GM12878 (cell line): ENCODE measurements around the gene FGFR1OP2. TPM values are rescaled to one million over a fixed set of nuclear protein-coding genes. Genes with fewer than 3 reads are reported as not detected.

Experiments used
- CBFB ChIP-seq: IDR thresholded peaks from 2 replicates; pipeline ENCODE4 v1.6.1; 2016; ENCODE audit warnings: antibody characterized with exemption, low read depth
- CEBPB ChIP-seq, 2 experiments: fragments of 150-350 bp in 1 of 2; IDR thresholded peaks; 2 replicates each; pipeline ENCODE4 v1.6.1; 2012 to 2014; ENCODE audit warnings: low read depth in 2 of 2, low read length in 2 of 2, borderline replicate concordance in 1 of 2, inconsistent platforms in 1 of 2
- CHD4 ChIP-seq: fragments of 200-600 bp; sonication (generic); IDR thresholded peaks from 2 replicates; pipeline ENCODE4 v1.6.1; 2016; ENCODE audit warnings: mild to moderate bottlenecking
- EGR1 ChIP-seq, 2 experiments: IDR thresholded peaks; 1 replicate in 1 of 2; 2 replicates in 1 of 2; pipeline ENCODE4 v1.6.1; 2011 to 2012; ENCODE audit warnings: low read depth in 2 of 2, low read length in 2 of 2, borderline replicate concordance in 1 of 2, mild to moderate bottlenecking in 1 of 2, moderate library complexity in 1 of 2
- FOS ChIP-seq: IDR thresholded peaks from 3 replicates; pipeline ENCODE4 v1.6.1; 2011; ENCODE audit warnings: borderline replicate concordance; ENCODE audit not compliant: insufficient read length; ENCODE audit errors: extremely low read depth
- FOXK2 ChIP-seq: fragments of 450-650 bp; IDR thresholded peaks from 2 replicates; pipeline ENCODE4 v1.6.1; 2017; ENCODE audit warnings: mild to moderate bottlenecking, moderate library complexity
- FOXM1 ChIP-seq: IDR thresholded peaks from 2 replicates; pipeline ENCODE4 v1.6.1; 2012; ENCODE audit warnings: low read depth, mild to moderate bottlenecking, inconsistent platforms, low read length, moderate library complexity
- GABPA ChIP-seq: IDR thresholded peaks from 2 replicates; pipeline ENCODE4 v1.6.1; 2014; ENCODE audit warnings: antibody characterized with exemption, low read depth, mild to moderate bottlenecking, inconsistent platforms
- HDGF ChIP-seq: fragments of 450-650 bp; IDR thresholded peaks from 2 replicates; pipeline ENCODE4 v1.6.1; 2016; ENCODE audit warnings: antibody characterized with exemption
- IKZF1 ChIP-seq: fragments of 450-650 bp; conservative IDR thresholded peaks from 2 replicates; pipeline ENCODE4 v1.6.1; 2017; ENCODE audit warnings: antibody characterized with exemption, mild to moderate bottlenecking
- MTA2 ChIP-seq: fragments of 450-650 bp; IDR thresholded peaks from 2 replicates; pipeline ENCODE4 v1.6.1; 2016; ENCODE audit warnings: low read depth, mild to moderate bottlenecking, moderate library complexity
- MXI1 ChIP-seq: fragments of 150-350 bp; IDR thresholded peaks from 2 replicates; pipeline ENCODE4 v1.6.1; 2011; ENCODE audit warnings: low read depth, mild to moderate bottlenecking, inconsistent platforms, low read length, improper control_type of control experiment
- MYB ChIP-seq: fragments of 150-350 bp; IDR thresholded peaks from 2 replicates; pipeline ENCODE4 v1.6.1; 2014; ENCODE audit warnings: mild to moderate bottlenecking, low read depth, low read length, borderline replicate concordance
- RAD51 ChIP-seq: fragments of 450-650 bp; IDR thresholded peaks from 2 replicates; pipeline ENCODE4 v1.6.1; 2016; ENCODE audit warnings: moderate library complexity, mild to moderate bottlenecking, inconsistent platforms
- RFX5 ChIP-seq: IDR thresholded peaks from 2 replicates; pipeline ENCODE4 v1.6.1; 2011; ENCODE audit warnings: low read depth, low read length, improper control_type of control experiment
- SMAD1 ChIP-seq: fragments of 450-650 bp; IDR thresholded peaks from 2 replicates; pipeline ENCODE4 v1.6.1; 2018; ENCODE audit warnings: mild to moderate bottlenecking, low read depth; ENCODE audit not compliant: partially characterized antibody
- SMC3 ChIP-seq: IDR thresholded peaks from 2 replicates; pipeline ENCODE4 v1.6.1; 2011; ENCODE audit warnings: low read length, improper control_type of control experiment, borderline replicate concordance
- SREBF2 ChIP-seq: IDR thresholded peaks from 2 replicates; pipeline ENCODE4 v1.6.1; 2012; ENCODE audit warnings: mild to moderate bottlenecking, low read length
- SRF ChIP-seq, 2 experiments: IDR thresholded peaks; 2 replicates each; pipeline ENCODE4 v1.6.1; 2011; ENCODE audit warnings: low read depth in 2 of 2, low read length in 2 of 2, mild to moderate bottlenecking in 1 of 2, moderate library complexity in 1 of 2
- TARDBP ChIP-seq: IDR thresholded peaks from 2 replicates; pipeline ENCODE4 v1.6.1; 2016; ENCODE audit warnings: borderline replicate concordance
- TBL1XR1 ChIP-seq: IDR thresholded peaks from 2 replicates; pipeline ENCODE4 v1.6.1; 2012; ENCODE audit warnings: low read depth, low read length, improper control_type of control experiment
- ZNF24 ChIP-seq: fragments of 450-650 bp; IDR thresholded peaks from 2 replicates; pipeline ENCODE4 v1.6.1; 2017; ENCODE audit warnings: antibody characterized with exemption, mild to moderate bottlenecking
- polyA plus RNA-seq, 11 experiments: library from polyadenylated mRNA; depleted of rRNA in 4 of 11; unstranded in 6 of 11; stranded (reverse) in 5 of 11; fragments of >200 nt; fragmentation: Nextera tagmentation in 4 of 11; fragmentation: Illumina TruSeq in 1 of 11; extraction: Ambion mirVana in 4 of 11; extraction: Trizol in 1 of 11; gene quantifications; 1 replicate in 1 of 11; 2 replicates in 10 of 11; pipeline versions ENCODE4 v1.2.1 to v1.2.3, GENCODE V29; 2011 to 2016; ENCODE audit warnings: inconsistent platforms in 2 of 11, missing spikeins in 2 of 11, low read depth in 1 of 11
- total RNA-seq, 4 experiments: library from RNA; depleted of rRNA in 3 of 4; stranded (reverse); fragments of >200 nt in 3 of 4; fragmentation: Illumina TruSeq in 1 of 4; extraction: Trizol in 1 of 4; gene quantifications; 2 replicates each; pipeline versions ENCODE4 v1.2.1 to v1.2.3, GENCODE V29; 2013 to 2021
- TF ChIP-seq, protein P1 (sequence below): fragments of 450-650 bp; IDR thresholded peaks from 2 replicates; pipeline ENCODE4 v1.6.1; 2016; ENCODE audit warnings: mild to moderate bottlenecking, moderate library complexity, borderline replicate concordance
- TF ChIP-seq, protein P2 (sequence below): fragments of 450-650 bp; IDR thresholded peaks from 2 replicates; pipeline ENCODE4 v1.6.1; 2017; ENCODE audit warnings: mild to moderate bottlenecking, moderate library complexity

Gene FGFR1OP2
- total and polyA plus RNA-seq, 10 of the 15 experiments (the other 5 are each of a cell fraction or from before 2014, with no cell fraction given): 28.5 to 59.1 (median 38.3) TPM

DNA sequence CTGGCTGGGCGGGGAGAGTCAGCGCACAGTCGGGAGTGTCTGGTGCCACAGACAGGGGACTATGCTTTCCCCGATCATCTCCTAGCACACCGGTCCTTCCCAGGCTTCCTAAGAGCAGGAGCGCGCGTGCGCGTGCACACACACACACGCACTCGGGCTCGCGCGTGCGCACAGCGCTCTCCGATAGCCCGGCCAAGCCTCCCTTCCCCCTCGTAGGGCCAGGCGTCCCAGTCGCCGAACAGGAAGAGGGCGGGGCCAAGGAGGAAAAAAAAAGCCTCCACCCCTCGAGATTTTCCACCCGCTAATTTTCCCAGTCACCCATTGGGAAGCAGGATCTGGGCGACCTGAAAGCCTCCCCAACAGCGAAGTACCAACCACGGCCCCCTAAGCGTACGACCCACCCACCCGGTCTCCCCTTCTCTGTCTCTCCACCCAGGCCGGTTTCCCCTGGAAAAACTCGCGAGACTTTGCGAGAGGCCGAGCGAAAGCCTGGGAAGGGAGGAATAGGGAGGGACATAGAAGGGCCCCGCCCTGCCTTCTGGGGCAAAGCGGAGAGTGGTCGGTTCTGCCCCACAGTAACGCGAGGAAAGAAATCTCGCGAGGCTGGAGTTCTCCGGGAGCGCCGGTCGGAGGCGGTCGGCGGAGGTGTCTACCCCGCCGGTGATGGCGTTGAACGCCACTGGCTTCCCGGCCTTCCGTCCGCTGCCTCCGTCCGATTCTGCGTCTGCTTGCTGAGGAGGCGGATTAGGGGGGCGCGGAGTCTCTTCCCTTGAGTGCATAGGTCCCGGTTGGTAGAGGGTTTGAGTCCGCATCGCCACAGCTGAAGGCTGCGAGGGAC is at the start of gene FGFR1OP2, which contains the start of gene INTS13 (continued):
- TF ChIP-seq GABPA: no peak
- peak in 1 of 2 experiments; percentile 3; a peak in 1 of 3 replicates for TF ChIP-seq EGR1 (IDR thresholded peaks at IDR 0.05; ENCODE audit: borderline replicate concordance in 1 of 2, low read depth in 2 of 2, low read length in 2 of 2)
- TF ChIP-seq FOS: no peak
- TF ChIP-seq TBL1XR1: no peak; the same call in 1 of the 2 replicates
- peak; percentile 76 for TF ChIP-seq MXI1
- 0 out of 4 replicates have a peak, but pooled peaks of 1 of the 2 experiments have one; percentile 1 for TF ChIP-seq SRF (IDR thresholded peaks at IDR 0.05; ENCODE audit: low read depth in 2 of 2, low read length in 2 of 2)
- TF ChIP-seq SMAD1: peak; percentile 43
- TF ChIP-seq TARDBP: no peak
- TF ChIP-seq, protein P1, sequence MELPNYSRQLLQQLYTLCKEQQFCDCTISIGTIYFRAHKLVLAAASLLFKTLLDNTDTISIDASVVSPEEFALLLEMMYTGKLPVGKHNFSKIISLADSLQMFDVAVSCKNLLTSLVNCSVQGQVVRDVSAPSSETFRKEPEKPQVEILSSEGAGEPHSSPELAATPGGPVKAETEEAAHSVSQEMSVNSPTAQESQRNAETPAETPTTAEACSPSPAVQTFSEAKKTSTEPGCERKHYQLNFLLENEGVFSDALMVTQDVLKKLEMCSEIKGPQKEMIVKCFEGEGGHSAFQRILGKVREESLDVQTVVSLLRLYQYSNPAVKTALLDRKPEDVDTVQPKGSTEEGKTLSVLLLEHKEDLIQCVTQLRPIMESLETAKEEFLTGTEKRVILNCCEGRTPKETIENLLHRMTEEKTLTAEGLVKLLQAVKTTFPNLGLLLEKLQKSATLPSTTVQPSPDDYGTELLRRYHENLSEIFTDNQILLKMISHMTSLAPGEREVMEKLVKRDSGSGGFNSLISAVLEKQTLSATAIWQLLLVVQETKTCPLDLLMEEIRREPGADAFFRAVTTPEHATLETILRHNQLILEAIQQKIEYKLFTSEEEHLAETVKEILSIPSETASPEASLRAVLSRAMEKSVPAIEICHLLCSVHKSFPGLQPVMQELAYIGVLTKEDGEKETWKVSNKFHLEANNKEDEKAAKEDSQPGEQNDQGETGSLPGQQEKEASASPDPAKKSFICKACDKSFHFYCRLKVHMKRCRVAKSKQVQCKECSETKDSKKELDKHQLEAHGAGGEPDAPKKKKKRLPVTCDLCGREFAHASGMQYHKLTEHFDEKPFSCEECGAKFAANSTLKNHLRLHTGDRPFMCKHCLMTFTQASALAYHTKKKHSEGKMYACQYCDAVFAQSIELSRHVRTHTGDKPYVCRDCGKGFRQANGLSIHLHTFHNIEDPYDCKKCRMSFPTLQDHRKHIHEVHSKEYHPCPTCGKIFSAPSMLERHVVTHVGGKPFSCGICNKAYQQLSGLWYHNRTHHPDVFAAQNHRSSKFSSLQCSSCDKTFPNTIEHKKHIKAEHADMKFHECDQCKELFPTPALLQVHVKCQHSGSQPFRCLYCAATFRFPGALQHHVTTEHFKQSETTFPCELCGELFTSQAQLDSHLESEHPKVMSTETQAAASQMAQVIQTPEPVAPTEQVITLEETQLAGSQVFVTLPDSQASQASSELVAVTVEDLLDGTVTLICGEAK: no peak; the same call in 1 of the 2 replicates
- TF ChIP-seq CEBPB (IDR thresholded peaks at IDR 0.05; ENCODE audit: borderline replicate concordance in 1 of 2, low read depth in 2 of 2, low read length in 2 of 2): no peak
- no peak for TF ChIP-seq MTA2
- peak; percentile 98 for TF ChIP-seq IKZF1
- TF ChIP-seq FOXM1: no peak
- TF ChIP-seq MYB: no peak
- TF ChIP-seq HDGF: peak; percentile 73; the same call in 1 of the 2 replicates
- TF ChIP-seq RAD51: no peak
- TF ChIP-seq CHD4: no peak
- no peak for TF ChIP-seq SREBF2
- TF ChIP-seq CBFB: peak; percentile 95
- TF ChIP-seq, protein P2, sequence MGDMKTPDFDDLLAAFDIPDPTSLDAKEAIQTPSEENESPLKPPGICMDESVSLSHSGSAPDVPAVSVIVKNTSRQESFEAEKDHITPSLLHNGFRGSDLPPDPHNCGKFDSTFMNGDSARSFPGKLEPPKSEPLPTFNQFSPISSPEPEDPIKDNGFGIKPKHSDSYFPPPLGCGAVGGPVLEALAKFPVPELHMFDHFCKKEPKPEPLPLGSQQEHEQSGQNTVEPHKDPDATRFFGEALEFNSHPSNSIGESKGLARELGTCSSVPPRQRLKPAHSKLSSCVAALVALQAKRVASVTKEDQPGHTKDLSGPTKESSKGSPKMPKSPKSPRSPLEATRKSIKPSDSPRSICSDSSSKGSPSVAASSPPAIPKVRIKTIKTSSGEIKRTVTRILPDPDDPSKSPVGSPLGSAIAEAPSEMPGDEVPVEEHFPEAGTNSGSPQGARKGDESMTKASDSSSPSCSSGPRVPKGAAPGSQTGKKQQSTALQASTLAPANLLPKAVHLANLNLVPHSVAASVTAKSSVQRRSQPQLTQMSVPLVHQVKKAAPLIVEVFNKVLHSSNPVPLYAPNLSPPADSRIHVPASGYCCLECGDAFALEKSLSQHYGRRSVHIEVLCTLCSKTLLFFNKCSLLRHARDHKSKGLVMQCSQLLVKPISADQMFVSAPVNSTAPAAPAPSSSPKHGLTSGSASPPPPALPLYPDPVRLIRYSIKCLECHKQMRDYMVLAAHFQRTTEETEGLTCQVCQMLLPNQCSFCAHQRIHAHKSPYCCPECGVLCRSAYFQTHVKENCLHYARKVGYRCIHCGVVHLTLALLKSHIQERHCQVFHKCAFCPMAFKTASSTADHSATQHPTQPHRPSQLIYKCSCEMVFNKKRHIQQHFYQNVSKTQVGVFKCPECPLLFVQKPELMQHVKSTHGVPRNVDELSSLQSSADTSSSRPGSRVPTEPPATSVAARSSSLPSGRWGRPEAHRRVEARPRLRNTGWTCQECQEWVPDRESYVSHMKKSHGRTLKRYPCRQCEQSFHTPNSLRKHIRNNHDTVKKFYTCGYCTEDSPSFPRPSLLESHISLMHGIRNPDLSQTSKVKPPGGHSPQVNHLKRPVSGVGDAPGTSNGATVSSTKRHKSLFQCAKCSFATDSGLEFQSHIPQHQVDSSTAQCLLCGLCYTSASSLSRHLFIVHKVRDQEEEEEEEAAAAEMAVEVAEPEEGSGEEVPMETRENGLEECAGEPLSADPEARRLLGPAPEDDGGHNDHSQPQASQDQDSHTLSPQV: no peak
- TF ChIP-seq FOXK2: no peak
- TF ChIP-seq RFX5: peak; percentile 11; the same call in 1 of the 2 replicates
- TF ChIP-seq SMC3: 0 out of 2 replicates have a peak, but pooled peaks have one; percentile 2
- TF ChIP-seq ZNF24: no peak
